HEK293 (cell line): ENCODE results near the gene F3.
A peak's percentile ranks its signal among the peaks of the same experiment; 100 is the strongest.

Source experiments
- CTCF ChIA-PET: fragments of 350-600 bp; formaldehyde crosslinking; extraction: SDS; loops from one replicate; lab custom pipeline; 2021; ENCODE audit warnings: antibody characterized with exemption; lab: Yijun Ruan, JAX
- POLR2A ChIA-PET: fragments of 300-600 bp; formaldehyde crosslinking; extraction: SDS; loops from one replicate; lab custom pipeline; 2020; ENCODE audit warnings: antibody characterized with exemption, inconsistent platforms; lab: Yijun Ruan, JAX
- H3K27ac ChIP-seq: fragments of 200-500 bp; sonication (Bioruptor generic); 2 replicates; pipeline ENCODE4 v1.5.1; 2014; ENCODE audit warnings: low read depth, low read length, control low read depth, inconsistent platforms; ENCODE audit errors: extremely low read depth
- H3K36me3 ChIP-seq, 2 experiments: fragments of 200-500 bp in 1 of 2; sonication (Bioruptor generic) in 1 of 2; 1 replicate in 1 of 2; 2 replicates in 1 of 2; pipeline ENCODE4 v1.5.1; 2014 to 2017; ENCODE audit warnings: inconsistent platforms in 2 of 2, low read length in 2 of 2; ENCODE audit not compliant: control insufficient read depth in 2 of 2, insufficient read depth in 1 of 2
- H3K4me1 ChIP-seq: fragments of 200-500 bp; sonication (Bioruptor generic); 2 replicates; pipeline ENCODE4 v1.5.1; 2014; ENCODE audit warnings: mild to moderate bottlenecking, low read length, inconsistent platforms; ENCODE audit not compliant: control insufficient read depth, insufficient read depth
- H3K4me3 ChIP-seq: 2 replicates; pipeline ENCODE4 v1.5.1; 2011; ENCODE audit warnings: low read depth, mild to moderate bottlenecking, control low read depth, low read length, moderate library complexity
- H3K9me3 ChIP-seq: fragments of 200-500 bp; sonication (Bioruptor generic); 2 replicates; pipeline ENCODE4 v1.5.1; 2014; ENCODE audit warnings: low read depth, low read length, inconsistent platforms; ENCODE audit not compliant: control insufficient read depth, insufficient read depth
- EGR2 ChIP-seq: fragments of 450-650 bp; formaldehyde crosslinking; IDR thresholded peaks from 2 replicates; pipeline ENCODE4 v1.5.1; 2016; ENCODE audit warnings: low read depth, missing biosample characterization, missing genetic modification characterization
- KLF8 ChIP-seq: fragments of 450-650 bp; formaldehyde crosslinking; IDR thresholded peaks from 2 replicates; pipeline ENCODE4 v1.5.1; 2016; ENCODE audit warnings: missing biosample characterization, missing genetic modification characterization
- TRIM28 ChIP-seq: IDR thresholded peaks from 2 replicates; pipeline ENCODE4 v1.6.1; 2011; ENCODE audit warnings: low read length, control low read depth, borderline replicate concordance
- ZEB2 ChIP-seq: fragments of 450-650 bp; formaldehyde crosslinking; IDR thresholded peaks from 2 replicates; pipeline ENCODE4 v1.5.1; 2016; ENCODE audit warnings: missing biosample characterization, missing genetic modification characterization
- ZFHX2 ChIP-seq: fragments of 450-650 bp; formaldehyde crosslinking; conservative IDR thresholded peaks from 2 replicates; pipeline ENCODE4 v1.5.1; 2016; ENCODE audit warnings: missing biosample characterization, missing genetic modification characterization
- ZNF10 ChIP-seq: fragments of 450-650 bp; formaldehyde crosslinking; IDR thresholded peaks from 2 replicates; pipeline ENCODE4 v1.5.1; 2017; ENCODE audit warnings: missing biosample characterization, missing genetic modification characterization
- ZNF112 ChIP-seq: fragments of 450-650 bp; formaldehyde crosslinking; IDR thresholded peaks from 2 replicates; pipeline ENCODE4 v1.5.0; 2017; ENCODE audit warnings: missing biosample characterization, missing genetic modification characterization
- ZNF221 ChIP-seq: fragments of 450-650 bp; formaldehyde crosslinking; IDR thresholded peaks from 2 replicates; pipeline ENCODE4 v1.5.1; 2017; ENCODE audit warnings: missing biosample characterization, missing genetic modification characterization, borderline replicate concordance
- ZNF654 ChIP-seq: fragments of 450-650 bp; formaldehyde crosslinking; IDR thresholded peaks from 2 replicates; pipeline ENCODE4 v1.5.1; 2016; ENCODE audit warnings: low read depth, missing biosample characterization, missing genetic modification characterization
- ZNF658 ChIP-seq: fragments of 450-650 bp; formaldehyde crosslinking; IDR thresholded peaks from 2 replicates; pipeline ENCODE4; 2016; ENCODE audit warnings: missing biosample characterization, missing genetic modification characterization
- ZNF747 ChIP-seq: fragments of 450-650 bp; formaldehyde crosslinking; IDR thresholded peaks from 2 replicates; pipeline ENCODE4 v1.5.1; 2016; ENCODE audit warnings: missing biosample characterization, missing genetic modification characterization
- ZNF837 ChIP-seq: fragments of 450-650 bp; formaldehyde crosslinking; IDR thresholded peaks from 2 replicates; pipeline ENCODE4 v1.5.1; 2016; ENCODE audit warnings: missing biosample characterization, missing genetic modification characterization
- TF ChIP-seq, protein P1 (sequence below): fragments of 450-650 bp; formaldehyde crosslinking; IDR thresholded peaks from 2 replicates; pipeline ENCODE4 v1.5.1; 2016; ENCODE audit warnings: missing biosample characterization, missing genetic modification characterization
- TF ChIP-seq, protein P2 (sequence below): fragments of 450-650 bp; formaldehyde crosslinking; IDR thresholded peaks from 2 replicates; pipeline ENCODE4 v1.5.1; 2016; ENCODE audit warnings: missing biosample characterization, missing genetic modification characterization
- TF ChIP-seq, protein P3 (sequence below): fragments of 450-650 bp; formaldehyde crosslinking; IDR thresholded peaks from 2 replicates; pipeline ENCODE4 v1.5.1; 2016; ENCODE audit warnings: missing biosample characterization, missing genetic modification characterization
- TF ChIP-seq, protein P4 (sequence below): sonication (generic); formaldehyde crosslinking; IDR thresholded peaks from 2 replicates; pipeline ENCODE4 v1.8.1; 2022; ENCODE audit warnings: mild to moderate bottlenecking, moderate library complexity, missing genetic modification reagents
- TF ChIP-seq, protein P5 (sequence below): fragments of 450-650 bp; formaldehyde crosslinking; IDR thresholded peaks from 2 replicates; pipeline ENCODE4 v1.5.1; 2016; ENCODE audit warnings: missing biosample characterization, missing genetic modification characterization
- TF ChIP-seq, protein P6 (sequence below): fragments of 450-650 bp; formaldehyde crosslinking; IDR thresholded peaks from 2 replicates; pipeline ENCODE4 v1.5.1; 2016; ENCODE audit warnings: missing biosample characterization, missing genetic modification characterization

F3 gene

DNA sequence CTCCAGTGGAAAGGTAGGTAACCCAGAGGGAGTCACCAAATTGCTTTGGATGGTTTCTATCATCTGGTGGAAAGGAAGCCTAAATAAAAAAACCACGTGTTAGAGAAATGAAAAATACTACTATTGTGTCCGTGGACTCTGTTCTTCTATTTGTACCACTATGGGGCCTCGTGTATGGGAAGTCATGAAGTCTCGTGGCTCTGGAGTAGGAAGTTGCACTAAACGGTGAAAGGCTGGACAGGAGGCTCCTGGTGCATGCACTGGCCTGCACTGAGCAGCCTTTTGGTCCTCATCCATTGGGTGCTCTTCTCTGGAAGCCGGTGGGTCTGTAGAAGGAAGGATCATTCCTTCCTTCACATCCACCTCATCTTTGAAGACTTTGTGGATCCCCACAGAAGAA lies 17.0 kb downstream of the F3 start:
- ChIA-PET CTCF (interaction anchor here (0.6 to 5.4 kb wide), 2 partner anchors 280 to 394 kb away, joined by 3 to 79 read pairs; no protein-coding TSS in a partner anchor), POLR2A (interaction anchor here (0.6 kb wide), 1 partner anchor 596 kb away, joined by 8 read pairs; no protein-coding TSS in a partner anchor)
- no peak for TF ChIP-seq ZEB2 (tag by site-specific recombination)
- TF ChIP-seq ZNF658 (tag by site-specific recombination): no peak
- TF ChIP-seq KLF8: no peak
- no peak for TF ChIP-seq ZNF837 (tag by site-specific recombination)
- TF ChIP-seq, protein P1, sequence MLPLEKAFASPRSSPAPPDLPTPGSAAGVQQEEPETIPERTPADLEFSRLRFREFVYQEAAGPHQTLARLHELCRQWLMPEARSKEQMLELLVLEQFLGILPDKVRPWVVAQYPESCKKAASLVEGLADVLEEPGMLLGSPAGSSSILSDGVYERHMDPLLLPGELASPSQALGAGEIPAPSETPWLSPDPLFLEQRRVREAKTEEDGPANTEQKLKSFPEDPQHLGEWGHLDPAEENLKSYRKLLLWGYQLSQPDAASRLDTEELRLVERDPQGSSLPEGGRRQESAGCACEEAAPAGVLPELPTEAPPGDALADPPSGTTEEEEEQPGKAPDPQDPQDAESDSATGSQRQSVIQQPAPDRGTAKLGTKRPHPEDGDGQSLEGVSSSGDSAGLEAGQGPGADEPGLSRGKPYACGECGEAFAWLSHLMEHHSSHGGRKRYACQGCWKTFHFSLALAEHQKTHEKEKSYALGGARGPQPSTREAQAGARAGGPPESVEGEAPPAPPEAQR: no peak
- TF ChIP-seq, protein P2, sequence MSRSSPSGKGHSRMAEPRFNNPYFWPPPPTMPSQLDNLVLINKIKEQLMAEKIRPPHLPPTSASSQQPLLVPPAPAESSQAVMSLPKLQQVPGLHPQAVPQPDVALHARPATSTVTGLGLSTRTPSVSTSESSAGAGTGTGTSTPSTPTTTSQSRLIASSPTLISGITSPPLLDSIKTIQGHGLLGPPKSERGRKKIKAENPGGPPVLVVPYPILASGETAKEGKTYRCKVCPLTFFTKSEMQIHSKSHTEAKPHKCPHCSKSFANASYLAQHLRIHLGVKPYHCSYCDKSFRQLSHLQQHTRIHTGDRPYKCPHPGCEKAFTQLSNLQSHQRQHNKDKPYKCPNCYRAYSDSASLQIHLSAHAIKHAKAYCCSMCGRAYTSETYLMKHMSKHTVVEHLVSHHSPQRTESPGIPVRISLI (tag by site-specific recombination): no peak
- Histone ChIP-seq H3K36me3 (peaks cover 0 to 4% of the 10 kb centered on the region in 2 experiments; a peak in 2 of 3 replicates), H3K4me3 (no peak overlapping the region), H3K4me1 (no peaks in the 10 kb centered on the region), H3K27ac (no peak overlapping the region), H3K9me3 (no peaks in the 10 kb centered on the region)

DNA sequence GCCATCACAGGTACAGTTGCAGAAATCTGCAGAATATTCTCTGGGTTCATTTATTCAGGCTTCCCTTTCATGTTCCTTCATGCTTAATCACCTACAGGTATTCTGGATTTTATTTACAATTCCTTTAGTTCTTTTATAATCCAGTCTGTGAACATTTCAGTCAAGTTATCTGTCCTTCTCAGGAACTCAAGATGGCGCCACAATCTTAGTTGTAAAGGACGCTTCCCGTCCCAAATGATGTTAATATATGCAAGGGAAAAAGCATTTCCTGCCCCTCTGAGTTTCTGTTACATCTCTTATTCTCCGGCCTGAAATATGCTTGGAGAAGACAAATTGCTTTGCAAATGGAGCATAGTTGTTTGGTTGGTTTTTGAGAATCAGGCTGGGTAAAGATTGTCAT lies 19.3 kb downstream of the F3 start:
- TF ChIP-seq, protein P3, sequence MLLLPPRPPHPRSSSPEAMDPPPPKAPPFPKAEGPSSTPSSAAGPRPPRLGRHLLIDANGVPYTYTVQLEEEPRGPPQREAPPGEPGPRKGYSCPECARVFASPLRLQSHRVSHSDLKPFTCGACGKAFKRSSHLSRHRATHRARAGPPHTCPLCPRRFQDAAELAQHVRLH (tag by site-specific recombination): no peak
- no peak for TF ChIP-seq ZNF747 (tag by site-specific recombination)
- TF ChIP-seq, protein P4, sequence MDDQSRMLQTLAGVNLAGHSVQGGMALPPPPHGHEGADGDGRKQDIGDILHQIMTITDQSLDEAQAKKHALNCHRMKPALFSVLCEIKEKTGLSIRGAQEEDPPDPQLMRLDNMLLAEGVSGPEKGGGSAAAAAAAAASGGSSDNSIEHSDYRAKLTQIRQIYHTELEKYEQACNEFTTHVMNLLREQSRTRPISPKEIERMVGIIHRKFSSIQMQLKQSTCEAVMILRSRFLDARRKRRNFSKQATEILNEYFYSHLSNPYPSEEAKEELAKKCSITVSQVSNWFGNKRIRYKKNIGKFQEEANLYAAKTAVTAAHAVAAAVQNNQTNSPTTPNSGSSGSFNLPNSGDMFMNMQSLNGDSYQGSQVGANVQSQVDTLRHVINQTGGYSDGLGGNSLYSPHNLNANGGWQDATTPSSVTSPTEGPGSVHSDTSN (CRISPR knock-in tag): no peak
- TF ChIP-seq ZNF10 (tag by site-specific recombination): no peak
- peak; percentile 51 for TF ChIP-seq ZNF654
- TF ChIP-seq TRIM28: no peak
- no peak for TF ChIP-seq EGR2 (tag by site-specific recombination)
- TF ChIP-seq ZNF112: no peak
- TF ChIP-seq, protein P5, sequence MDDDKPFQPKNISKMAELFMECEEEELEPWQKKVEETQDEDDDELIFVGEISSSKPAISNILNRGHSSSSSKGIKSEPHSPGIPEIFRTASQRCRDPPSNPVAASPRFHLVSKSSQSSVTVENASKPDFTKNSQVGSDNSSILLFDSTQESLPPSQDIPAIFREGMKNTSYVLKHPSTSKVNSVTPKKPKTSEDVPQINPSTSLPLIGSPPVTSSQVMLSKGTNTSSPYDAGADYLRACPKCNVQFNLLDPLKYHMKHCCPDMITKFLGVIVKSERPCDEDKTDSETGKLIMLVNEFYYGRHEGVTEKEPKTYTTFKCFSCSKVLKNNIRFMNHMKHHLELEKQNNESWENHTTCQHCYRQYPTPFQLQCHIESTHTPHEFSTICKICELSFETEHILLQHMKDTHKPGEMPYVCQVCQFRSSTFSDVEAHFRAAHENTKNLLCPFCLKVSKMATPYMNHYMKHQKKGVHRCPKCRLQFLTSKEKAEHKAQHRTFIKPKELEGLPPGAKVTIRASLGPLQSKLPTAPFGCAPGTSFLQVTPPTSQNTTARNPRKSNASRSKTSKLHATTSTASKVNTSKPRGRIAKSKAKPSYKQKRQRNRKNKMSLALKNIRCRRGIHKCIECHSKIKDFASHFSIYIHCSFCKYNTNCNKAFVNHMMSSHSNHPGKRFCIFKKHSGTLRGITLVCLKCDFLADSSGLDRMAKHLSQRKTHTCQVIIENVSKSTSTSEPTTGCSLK (tag by site-specific recombination): no peak
- TF ChIP-seq ZNF221 (tag by site-specific recombination): no peak
- TF ChIP-seq, protein P6, sequence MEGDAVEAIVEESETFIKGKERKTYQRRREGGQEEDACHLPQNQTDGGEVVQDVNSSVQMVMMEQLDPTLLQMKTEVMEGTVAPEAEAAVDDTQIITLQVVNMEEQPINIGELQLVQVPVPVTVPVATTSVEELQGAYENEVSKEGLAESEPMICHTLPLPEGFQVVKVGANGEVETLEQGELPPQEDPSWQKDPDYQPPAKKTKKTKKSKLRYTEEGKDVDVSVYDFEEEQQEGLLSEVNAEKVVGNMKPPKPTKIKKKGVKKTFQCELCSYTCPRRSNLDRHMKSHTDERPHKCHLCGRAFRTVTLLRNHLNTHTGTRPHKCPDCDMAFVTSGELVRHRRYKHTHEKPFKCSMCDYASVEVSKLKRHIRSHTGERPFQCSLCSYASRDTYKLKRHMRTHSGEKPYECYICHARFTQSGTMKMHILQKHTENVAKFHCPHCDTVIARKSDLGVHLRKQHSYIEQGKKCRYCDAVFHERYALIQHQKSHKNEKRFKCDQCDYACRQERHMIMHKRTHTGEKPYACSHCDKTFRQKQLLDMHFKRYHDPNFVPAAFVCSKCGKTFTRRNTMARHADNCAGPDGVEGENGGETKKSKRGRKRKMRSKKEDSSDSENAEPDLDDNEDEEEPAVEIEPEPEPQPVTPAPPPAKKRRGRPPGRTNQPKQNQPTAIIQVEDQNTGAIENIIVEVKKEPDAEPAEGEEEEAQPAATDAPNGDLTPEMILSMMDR: peak; percentile 45
- no peak for TF ChIP-seq ZFHX2 (tag by site-specific recombination)
- no peaks in the 10 kb centered on the region for H3K4me1 ChIP-seq
- ChIA-PET POLR2A (no interaction called here), CTCF (interaction anchor here (0.7 to 5.4 kb wide), 11 partner anchors 10 to 519 kb away, joined by 3 to 79 read pairs (median 4); no protein-coding TSS in a partner anchor)
- peaks cover 0 to 4% of the 10 kb centered on the region in 2 experiments; a peak in 1 of 3 replicates for H3K36me3 ChIP-seq
- no peak overlapping the region for H3K27ac ChIP-seq
- H3K9me3 ChIP-seq: no peaks in the 10 kb centered on the region
- H3K4me3 ChIP-seq: no peak overlapping the region
